Measurements from ENCODE around the gene SLC30A2. TPM values are rescaled to one million over a fixed set of nuclear protein-coding genes. Genes with fewer than 3 reads are reported as not detected.

The SLC30A2 gene
- total and polyA plus RNA-seq, 4 donors, result 0.11 to 0.26 (median 0.19) TPM; not detected in 1

- Histone ChIP-seq H3K4me1 (ENCODE audit: control insufficient read depth, insufficient read depth, low read length) (peaks cover 17% of the 10 kb centered on the region), H3K27ac (ENCODE audit: low read depth, low read length) (no peak overlapping the region), H3K36me3 (ENCODE audit: control insufficient read depth, insufficient read depth, low read length) (no peaks in the 10 kb centered on the region), H3K9me3 (ENCODE audit: control insufficient read depth, insufficient read depth, low read length) (no peaks in the 10 kb centered on the region), H3K4me3 (ENCODE audit: low read depth, low read length) (no peak overlapping the region), H3K27me3 (ENCODE audit: control insufficient read depth, insufficient read depth, low read length) (no peaks in the 10 kb centered on the region)
- 100% methylated on average over 2 of the region's 3 CpGs for WGBS (ENCODE audit: insufficient coverage)
- no peak for DNase-seq (ENCODE audit: low read depth in 4 of 6, low spot score in 6 of 6)
Measured at GRCh38 chr1:25994402-25995150, 51.3 kb downstream of the SLC30A2 start.

GRCh38 chr1:25993197-25993951 lies 52.5 kb downstream of the SLC30A2 start:
- no peak for DNase-seq (ENCODE audit: low read depth in 4 of 6, low spot score in 6 of 6)
- H3K27ac ChIP-seq (ENCODE audit: low read depth, low read length), result no peak overlapping the region
- no peaks in the 10 kb centered on the region for H3K27me3 ChIP-seq (ENCODE audit: control insufficient read depth, insufficient read depth, low read length)
- peaks cover 4% of the 10 kb centered on the region for H3K36me3 ChIP-seq (ENCODE audit: control insufficient read depth, insufficient read depth, low read length)
- WGBS (ENCODE audit: insufficient coverage), result 70% methylated on average over 7 of the region's 8 CpGs
- peaks cover 12% of the 10 kb centered on the region for H3K4me1 ChIP-seq (ENCODE audit: control insufficient read depth, insufficient read depth, low read length)
- H3K9me3 ChIP-seq (ENCODE audit: control insufficient read depth, insufficient read depth, low read length), result no peaks in the 10 kb centered on the region
- no peak overlapping the region for H3K4me3 ChIP-seq (ENCODE audit: low read depth, low read length)

- Histone ChIP-seq H3K4me1 (ENCODE audit: control insufficient read depth, insufficient read depth, low read length) (peaks cover 10% of the 10 kb centered on the region), H3K27ac (ENCODE audit: low read depth, low read length) (no peak overlapping the region), H3K36me3 (ENCODE audit: control insufficient read depth, insufficient read depth, low read length) (peaks cover 4% of the 10 kb centered on the region), H3K27me3 (ENCODE audit: control insufficient read depth, insufficient read depth, low read length) (no peaks in the 10 kb centered on the region), H3K9me3 (ENCODE audit: control insufficient read depth, insufficient read depth, low read length) (no peaks in the 10 kb centered on the region), H3K4me3 (ENCODE audit: low read depth, low read length) (no peak overlapping the region)
- WGBS (ENCODE audit: insufficient coverage), result 86% methylated on average over 8 of the region's 9 CpGs
- no peak for DNase-seq (ENCODE audit: low read depth in 4 of 6, low spot score in 6 of 6)
Measured at GRCh38 chr1:25992689-25993171, 53.2 kb downstream of the SLC30A2 start.

- H3K27ac ChIP-seq (ENCODE audit: low read depth, low read length), result no peak overlapping the region
- no peaks in the 10 kb centered on the region for H3K27me3 ChIP-seq (ENCODE audit: control insufficient read depth, insufficient read depth, low read length)
- no peak for DNase-seq (ENCODE audit: low read depth in 4 of 6, low spot score in 6 of 6)
- H3K36me3 ChIP-seq (ENCODE audit: control insufficient read depth, insufficient read depth, low read length), result peaks cover 7% of the 10 kb centered on the region
- H3K4me1 ChIP-seq (ENCODE audit: control insufficient read depth, insufficient read depth, low read length), result peaks cover 4% of the 10 kb centered on the region
- H3K4me3 ChIP-seq (ENCODE audit: low read depth, low read length), result no peak overlapping the region
- WGBS (ENCODE audit: insufficient coverage), result 75% methylated on average over 2 of the region's 5 CpGs
- no peaks in the 10 kb centered on the region for H3K9me3 ChIP-seq (ENCODE audit: control insufficient read depth, insufficient read depth, low read length)
Measured at GRCh38 chr1:25991937-25992688, 53.8 kb downstream of the SLC30A2 start.

GRCh38 chr1:25990702-25991395 lies 55.1 kb downstream of the SLC30A2 start:
- H3K4me3 ChIP-seq (ENCODE audit: low read depth, low read length), result no peak overlapping the region
- peaks cover 9% of the 10 kb centered on the region for H3K36me3 ChIP-seq (ENCODE audit: control insufficient read depth, insufficient read depth, low read length)
- DNase-seq (ENCODE audit: low read depth in 4 of 6, low spot score in 6 of 6), result peak in 1 of 6 donors; percentile 25
- H3K27me3 ChIP-seq (ENCODE audit: control insufficient read depth, insufficient read depth, low read length), result no peaks in the 10 kb centered on the region
- no peaks in the 10 kb centered on the region for H3K9me3 ChIP-seq (ENCODE audit: control insufficient read depth, insufficient read depth, low read length)
- WGBS (ENCODE audit: insufficient coverage), result 78% methylated on average over 11 of the region's 15 CpGs
- H3K4me1 ChIP-seq (ENCODE audit: control insufficient read depth, insufficient read depth, low read length), result no peaks in the 10 kb centered on the region
- H3K27ac ChIP-seq (ENCODE audit: low read depth, low read length), result no peak overlapping the region

- H3K36me3 ChIP-seq (ENCODE audit: control insufficient read depth, insufficient read depth, low read length), result peaks cover 9% of the 10 kb centered on the region
- 81% methylated on average over 2 of the region's 6 CpGs for WGBS (ENCODE audit: insufficient coverage)
- H3K27ac ChIP-seq (ENCODE audit: low read depth, low read length), result no peak overlapping the region
- H3K4me1 ChIP-seq (ENCODE audit: control insufficient read depth, insufficient read depth, low read length), result no peaks in the 10 kb centered on the region
- H3K9me3 ChIP-seq (ENCODE audit: control insufficient read depth, insufficient read depth, low read length), result no peaks in the 10 kb centered on the region
- no peak overlapping the region for H3K4me3 ChIP-seq (ENCODE audit: low read depth, low read length)
- H3K27me3 ChIP-seq (ENCODE audit: control insufficient read depth, insufficient read depth, low read length), result no peaks in the 10 kb centered on the region
- no peak for DNase-seq (ENCODE audit: low read depth in 4 of 6, low spot score in 6 of 6)
Measured at GRCh38 chr1:25990251-25990650, 55.7 kb downstream of the SLC30A2 start.

- Histone ChIP-seq H3K4me3 (ENCODE audit: low read depth, low read length) (no peak overlapping the region), H3K27ac (ENCODE audit: low read depth, low read length) (no peak overlapping the region), H3K4me1 (ENCODE audit: control insufficient read depth, insufficient read depth, low read length) (no peaks in the 10 kb centered on the region), H3K36me3 (ENCODE audit: control insufficient read depth, insufficient read depth, low read length) (peaks cover 13% of the 10 kb centered on the region), H3K27me3 (ENCODE audit: control insufficient read depth, insufficient read depth, low read length) (no peaks in the 10 kb centered on the region), H3K9me3 (ENCODE audit: control insufficient read depth, insufficient read depth, low read length) (no peaks in the 10 kb centered on the region)
- no peak for DNase-seq (ENCODE audit: low read depth in 4 of 6, low spot score in 6 of 6)
- WGBS (ENCODE audit: insufficient coverage), result 91% methylated on average over 7 of the region's 11 CpGs
Measured at GRCh38 chr1:25989440-25990234, 56.3 kb downstream of the SLC30A2 start.

- H3K4me3 ChIP-seq (ENCODE audit: low read depth, low read length), result no peak overlapping the region
- 100% methylated on average over 2 of the region's 2 CpGs for WGBS (ENCODE audit: insufficient coverage)
- no peaks in the 10 kb centered on the region for H3K27me3 ChIP-seq (ENCODE audit: control insufficient read depth, insufficient read depth, low read length)
- H3K9me3 ChIP-seq (ENCODE audit: control insufficient read depth, insufficient read depth, low read length), result no peaks in the 10 kb centered on the region
- no peaks in the 10 kb centered on the region for H3K4me1 ChIP-seq (ENCODE audit: control insufficient read depth, insufficient read depth, low read length)
- DNase-seq (ENCODE audit: low read depth in 4 of 6, low spot score in 6 of 6), result no peak
- peaks cover 16% of the 10 kb centered on the region for H3K36me3 ChIP-seq (ENCODE audit: control insufficient read depth, insufficient read depth, low read length)
- H3K27ac ChIP-seq (ENCODE audit: low read depth, low read length), result no peak overlapping the region
Measured at GRCh38 chr1:25987951-25988350, 58.0 kb downstream of the SLC30A2 start.

Measured in spinal cord (tissue), 10 donors.